HepG2 (cell line): ENCODE results near the gene ZNF367. TPM values are rescaled to one million over a fixed set of nuclear protein-coding genes. Genes with fewer than 3 reads are reported as not detected.
A peak's percentile ranks its signal among the peaks of the same experiment; 100 is the strongest.

Experiments
- ARNT2 ChIP-seq: sonication (generic); formaldehyde crosslinking; IDR thresholded peaks from 2 replicates; pipeline ENCODE4 v1.8.0; 2022; ENCODE audit warnings: mild to moderate bottlenecking, low read depth, missing genetic modification reagents, moderate library complexity
- ATF2 ChIP-seq: sonication (generic); formaldehyde crosslinking; IDR thresholded peaks from 2 replicates; pipeline ENCODE4 v1.4.0; 2020; ENCODE audit warnings: missing genetic modification reagents
- ELF4 ChIP-seq: sonication (generic); formaldehyde crosslinking; IDR thresholded peaks from 2 replicates; pipeline ENCODE4 v1.5.0; 2020; ENCODE audit warnings: missing genetic modification reagents, mild to moderate bottlenecking, moderate library complexity, borderline replicate concordance
- HDAC6 ChIP-seq: fragments of 200-600 bp; sonication (generic); IDR thresholded peaks from 2 replicates; pipeline ENCODE4 v1.7.0; 2017; ENCODE audit warnings: mild to moderate bottlenecking, antibody characterized with exemption, low read length, low read depth
- HES4 ChIP-seq: sonication (generic); formaldehyde crosslinking; IDR thresholded peaks from 2 replicates; pipeline ENCODE4 v1.9.0; 2021; ENCODE audit warnings: mild to moderate bottlenecking, missing genetic modification reagents, borderline replicate concordance
- IRF2 ChIP-seq: IDR thresholded peaks from 2 replicates; pipeline ENCODE4 v1.6.1; 2018; ENCODE audit warnings: missing genetic modification reagents, missing compliant biosample characterization
- JUN ChIP-seq: sonication (generic); formaldehyde crosslinking; IDR thresholded peaks from 2 replicates; pipeline ENCODE4 v1.4.0; 2020; ENCODE audit warnings: mild to moderate bottlenecking, missing genetic modification reagents
- KAT2B ChIP-seq: fragments of 150-350 bp; IDR thresholded peaks from 2 replicates; pipeline ENCODE4 v1.6.1; 2014; ENCODE audit warnings: low read depth, low read length, borderline replicate concordance
- KAT8 ChIP-seq: IDR thresholded peaks from 2 replicates; pipeline ENCODE4 v1.6.1; 2016; ENCODE audit warnings: missing genetic modification reagents, missing compliant biosample characterization
- KLF6 ChIP-seq: IDR thresholded peaks from 2 replicates; pipeline ENCODE4 v1.8.0; 2016; ENCODE audit warnings: missing biosample characterization, missing genetic modification reagents
- MAFG ChIP-seq: sonication (generic); formaldehyde crosslinking; IDR thresholded peaks from 2 replicates; pipeline ENCODE4 v1.5.1; 2020; ENCODE audit warnings: mild to moderate bottlenecking, missing genetic modification reagents
- MYNN ChIP-seq: sonication (generic); formaldehyde crosslinking; IDR thresholded peaks from 2 replicates; pipeline ENCODE4 v1.4.0; 2020; ENCODE audit warnings: mild to moderate bottlenecking, low read depth, missing genetic modification reagents
- NFYB ChIP-seq: sonication (generic); formaldehyde crosslinking; IDR thresholded peaks from 2 replicates; pipeline ENCODE4 v1.4.0; 2020; ENCODE audit warnings: missing genetic modification reagents
- PAWR ChIP-seq: sonication (generic); formaldehyde crosslinking; IDR thresholded peaks from 2 replicates; pipeline ENCODE4 v1.4.0; 2020; ENCODE audit warnings: missing genetic modification reagents, mild to moderate bottlenecking, borderline replicate concordance
- PHF21A ChIP-seq: sonication (generic); formaldehyde crosslinking; IDR thresholded peaks from 2 replicates; pipeline ENCODE4 v1.5.0; 2020; ENCODE audit warnings: mild to moderate bottlenecking, missing genetic modification reagents
- SIX1 ChIP-seq: sonication (generic); formaldehyde crosslinking; IDR thresholded peaks from 2 replicates; pipeline ENCODE4 v1.4.0; 2020; ENCODE audit warnings: missing genetic modification reagents, borderline replicate concordance
- THAP11 ChIP-seq: IDR thresholded peaks from 2 replicates; pipeline ENCODE4 v1.6.1; 2016; ENCODE audit warnings: missing biosample characterization, missing genetic modification reagents
- ZBTB7A ChIP-seq: sonication (generic); formaldehyde crosslinking; IDR thresholded peaks from 2 replicates; pipeline ENCODE4 v1.8.0; 2022; ENCODE audit warnings: mild to moderate bottlenecking, missing genetic modification reagents
- ZNF225 ChIP-seq: sonication (generic); formaldehyde crosslinking; IDR thresholded peaks from 2 replicates; pipeline ENCODE4 v1.4.0; 2020; ENCODE audit warnings: mild to moderate bottlenecking, missing genetic modification reagents
- ZNF235 ChIP-seq: sonication (generic); formaldehyde crosslinking; IDR thresholded peaks from 2 replicates; pipeline ENCODE4 v1.8.1; 2023; ENCODE audit warnings: mild to moderate bottlenecking, missing genetic modification reagents, borderline replicate concordance
- ZNF280B ChIP-seq: sonication (generic); formaldehyde crosslinking; IDR thresholded peaks from 2 replicates; pipeline ENCODE4 v1.5.0; 2020; ENCODE audit warnings: missing genetic modification reagents, mild to moderate bottlenecking, borderline replicate concordance
- ZNF530 ChIP-seq: sonication (generic); formaldehyde crosslinking; IDR thresholded peaks from 2 replicates; pipeline ENCODE4 v1.5.0; 2020; ENCODE audit warnings: low read depth, mild to moderate bottlenecking, missing genetic modification reagents
- ZNF674 ChIP-seq: sonication (generic); formaldehyde crosslinking; IDR thresholded peaks from 2 replicates; pipeline ENCODE4 v1.5.0; 2020; ENCODE audit warnings: low read depth, mild to moderate bottlenecking, missing genetic modification reagents
- polyA plus RNA-seq, 8 experiments: library from polyadenylated mRNA; depleted of rRNA in 3 of 8; stranded (reverse) in 7 of 8; unstranded in 1 of 8; fragments of >200 nt; fragmentation: Illumina TruSeq in 4 of 8; extraction: Trizol in 4 of 8; gene quantifications; 2 replicates each; pipeline versions ENCODE4 v1.2.1 to v1.2.3, GENCODE V29; 2011 to 2016; ENCODE audit warnings: low read depth in 4 of 8, missing spikeins in 1 of 8, mixed read lengths in 1 of 8; ENCODE audit not compliant: insufficient read depth in 1 of 8
- total RNA-seq, 5 experiments: library from RNA; depleted of rRNA; stranded (reverse); fragments of >200 nt; fragmentation: Illumina TruSeq; extraction: Trizol; gene quantifications; 2 replicates each; pipeline ENCODE4 v1.2.3, GENCODE V29; 2016; ENCODE audit warnings: low read depth in 1 of 5
- TF ChIP-seq, protein P1 (sequence below): sonication (generic); formaldehyde crosslinking; IDR thresholded peaks from 2 replicates; pipeline ENCODE4 v1.8.1; 2023; ENCODE audit warnings: mild to moderate bottlenecking, missing genetic modification reagents, borderline replicate concordance
- TF ChIP-seq, protein P2 (sequence below), 2 experiments: sonication (generic) in 1 of 2; formaldehyde crosslinking in 1 of 2; IDR thresholded peaks; 2 replicates each; pipeline versions ENCODE4 v1.5.1 to v1.6.1; 2011 to 2020; ENCODE audit warnings: borderline replicate concordance in 1 of 2, low read depth in 1 of 2, low read length in 1 of 2, mild to moderate bottlenecking in 1 of 2, missing genetic modification reagents in 1 of 2, moderate library complexity in 1 of 2

The ZNF367 gene
- total and polyA plus RNA-seq, 2 of the 13 experiments (the other 11 are each of a cell fraction or from before 2014, with no cell fraction given): 2.9 to 7.7 TPM

GRCh38 chr9:96408409-96409280 lies 9.5 kb downstream of the ZNF367 start (continued):
- TF ChIP-seq HDAC6 (no peak), ZNF225 (CRISPR knock-in tag) (no peak), THAP11 (CRISPR knock-in tag) (peak; percentile 43; the same call in 1 of the 2 replicates), NFYB (CRISPR knock-in tag) (peak; percentile 91), ZNF280B (CRISPR knock-in tag) (no peak), ZNF235 (no peak), ZNF674 (CRISPR knock-in tag) (no peak), MYNN (CRISPR knock-in tag) (no peak), ATF2 (CRISPR knock-in tag) (no peak), ZBTB7A (CRISPR knock-in tag) (no peak), KAT2B (no peak), IRF2 (CRISPR knock-in tag) (no peak), PAWR (no peak), ELF4 (no peak), JUN (CRISPR knock-in tag) (0 out of 2 replicates have a peak, but pooled peaks have one; percentile 25), SIX1 (CRISPR knock-in tag) (peak; percentile 97), ARNT2 (0 out of 2 replicates have a peak, but pooled peaks have one; percentile 32), ZNF530 (no peak), PHF21A (CRISPR knock-in tag) (peak; percentile 45), KAT8 (CRISPR knock-in tag) (peak; percentile 71), HES4 (no peak), KLF6 (CRISPR knock-in tag) (peak; percentile 66), MAFG (CRISPR knock-in tag) (no peak)
- TF ChIP-seq, protein P1, sequence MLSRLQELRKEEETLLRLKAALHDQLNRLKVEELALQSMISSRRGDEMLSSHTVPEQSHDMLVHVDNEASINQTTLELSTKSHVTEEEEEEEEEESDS (CRISPR knock-in tag): no peak
- TF ChIP-seq, protein P2, sequence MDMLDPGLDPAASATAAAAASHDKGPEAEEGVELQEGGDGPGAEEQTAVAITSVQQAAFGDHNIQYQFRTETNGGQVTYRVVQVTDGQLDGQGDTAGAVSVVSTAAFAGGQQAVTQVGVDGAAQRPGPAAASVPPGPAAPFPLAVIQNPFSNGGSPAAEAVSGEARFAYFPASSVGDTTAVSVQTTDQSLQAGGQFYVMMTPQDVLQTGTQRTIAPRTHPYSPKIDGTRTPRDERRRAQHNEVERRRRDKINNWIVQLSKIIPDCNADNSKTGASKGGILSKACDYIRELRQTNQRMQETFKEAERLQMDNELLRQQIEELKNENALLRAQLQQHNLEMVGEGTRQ (IDR thresholded peaks at IDR 0.05; ENCODE audit: low read depth, low read length): peak; percentile 84
- TF ChIP-seq, protein P2 (CRISPR knock-in tag; IDR thresholded peaks at IDR 0.05; ENCODE audit: borderline replicate concordance): peak; percentile 92; the same call in 1 of the 2 replicates
